IPS-20b (cell line): ENCODE results near the gene NAT9.
A peak's percentile ranks its signal among the peaks of the same experiment; 100 is the strongest.

ENCODE experiments used
- H3K27ac ChIP-seq: one replicate; pipeline ENCODE4 v1.5.1; 2013; ENCODE audit warnings: low read length
- H3K27me3 ChIP-seq: 2 replicates; pipeline ENCODE4 v1.6.1; 2013; ENCODE audit warnings: mild to moderate bottlenecking, low read length, inconsistent platforms; ENCODE audit not compliant: insufficient read depth
- H3K36me3 ChIP-seq: 2 replicates; pipeline ENCODE4 v1.6.1; 2013; ENCODE audit warnings: low read depth, mild to moderate bottlenecking, inconsistent platforms, low read length, moderate library complexity; ENCODE audit not compliant: insufficient read depth
- H3K4me1 ChIP-seq: 2 replicates; pipeline ENCODE4 v1.6.1; 2013; ENCODE audit warnings: mild to moderate bottlenecking, control low read depth, inconsistent platforms, low read length, moderate library complexity; ENCODE audit not compliant: insufficient read depth
- H3K4me3 ChIP-seq: 2 replicates; pipeline ENCODE4 v1.5.1; 2013; ENCODE audit warnings: mild to moderate bottlenecking, low read length, inconsistent platforms
- H3K9ac ChIP-seq: 2 replicates; pipeline ENCODE4 v1.6.1; 2013; ENCODE audit warnings: low read depth, mild to moderate bottlenecking, inconsistent platforms, low read length, moderate library complexity
- H3K9me3 ChIP-seq: 2 replicates; pipeline ENCODE4 v1.6.1; 2013; ENCODE audit warnings: mild to moderate bottlenecking, low read depth, low read length, inconsistent platforms; ENCODE audit not compliant: insufficient read depth

The NAT9 gene

GRCh38 chr17:74767111-74767516 is 9.0 kb downstream of the NAT9 start:
- Histone ChIP-seq H3K4me3 (no peak overlapping the region), H3K9ac (no peak overlapping the region), H3K36me3 (peaks cover 39% of the 10 kb centered on the region), H3K27ac (no peak overlapping the region), H3K27me3 (no peaks in the 10 kb centered on the region), H3K9me3 (no peaks in the 10 kb centered on the region), H3K4me1 (peaks cover 20% of the 10 kb centered on the region; the same call in 1 of the 2 replicates)

- Histone ChIP-seq H3K4me3 (no peak overlapping the region), H3K36me3 (peaks cover 32% of the 10 kb centered on the region), H3K27me3 (no peaks in the 10 kb centered on the region), H3K4me1 (peaks cover 20% of the 10 kb centered on the region; the same call in 1 of the 2 replicates), H3K9me3 (no peaks in the 10 kb centered on the region), H3K27ac (no peak overlapping the region), H3K9ac (no peak overlapping the region)
Observed at GRCh38 chr17:74766413-74766812, 9.7 kb downstream of the NAT9 start.

GRCh38 chr17:74764751-74765286 is 11.3 kb downstream of the NAT9 start:
- no peaks in the 10 kb centered on the region for H3K9me3 ChIP-seq
- H3K27me3 ChIP-seq: no peaks in the 10 kb centered on the region
- no peak overlapping the region for H3K27ac ChIP-seq
- H3K36me3 ChIP-seq: peaks cover 25% of the 10 kb centered on the region
- no peak overlapping the region for H3K4me3 ChIP-seq
- H3K9ac ChIP-seq: no peak overlapping the region
- H3K4me1 ChIP-seq: peaks cover 34% of the 10 kb centered on the region

GRCh38 chr17:74763565-74764387 is 12.4 kb downstream of the NAT9 start:
- Histone ChIP-seq H3K9ac (no peak overlapping the region; the same call in 1 of the 2 replicates), H3K4me1 (peaks cover 41% of the 10 kb centered on the region), H3K27me3 (no peaks in the 10 kb centered on the region), H3K9me3 (no peaks in the 10 kb centered on the region), H3K36me3 (peaks cover 14% of the 10 kb centered on the region), H3K27ac (no peak overlapping the region), H3K4me3 (no peak overlapping the region; the same call in 1 of the 2 replicates)

GRCh38 chr17:74761931-74762330 is 14.2 kb downstream of the NAT9 start:
- H3K9ac ChIP-seq: no peak overlapping the region
- H3K27me3 ChIP-seq: no peaks in the 10 kb centered on the region
- no peak overlapping the region for H3K4me3 ChIP-seq
- peaks cover 49% of the 10 kb centered on the region for H3K4me1 ChIP-seq
- H3K9me3 ChIP-seq: no peaks in the 10 kb centered on the region
- no peak overlapping the region for H3K27ac ChIP-seq
- H3K36me3 ChIP-seq: peaks cover 4% of the 10 kb centered on the region; the same call in 1 of the 2 replicates

GRCh38 chr17:74761419-74761818 is 14.7 kb downstream of the NAT9 start:
- Histone ChIP-seq H3K4me1 (peaks cover 49% of the 10 kb centered on the region), H3K27me3 (no peaks in the 10 kb centered on the region), H3K27ac (peak overlapping the region; percentile 21), H3K4me3 (no peak overlapping the region), H3K9ac (peak overlapping the region; percentile 73; the same call in 1 of the 2 replicates), H3K9me3 (no peaks in the 10 kb centered on the region), H3K36me3 (peaks cover 4% of the 10 kb centered on the region; the same call in 1 of the 2 replicates)

- H3K9me3 ChIP-seq: no peaks in the 10 kb centered on the region
- H3K4me1 ChIP-seq: peaks cover 49% of the 10 kb centered on the region
- H3K4me3 ChIP-seq: peak overlapping the region; percentile 15; the same call in 1 of the 2 replicates
- H3K27ac ChIP-seq: peak overlapping the region; percentile 21
- H3K27me3 ChIP-seq: no peaks in the 10 kb centered on the region
- no peaks in the 10 kb centered on the region for H3K36me3 ChIP-seq
- H3K9ac ChIP-seq: peak overlapping the region; percentile 73; the same call in 1 of the 2 replicates
Observed at GRCh38 chr17:74760404-74761105, 15.6 kb downstream of the NAT9 start.

GRCh38 chr17:74759941-74760340 is 16.2 kb downstream of the NAT9 start:
- peak overlapping the region; percentile 73; the same call in 1 of the 2 replicates for H3K9ac ChIP-seq
- H3K4me3 ChIP-seq: peak overlapping the region; percentile 15; the same call in 1 of the 2 replicates
- no peaks in the 10 kb centered on the region for H3K27me3 ChIP-seq
- 0 out of 2 replicates have a peak, but pooled peaks cover under 1% of the 10 kb centered on the region for H3K36me3 ChIP-seq
- no peaks in the 10 kb centered on the region for H3K9me3 ChIP-seq
- peaks cover 49% of the 10 kb centered on the region for H3K4me1 ChIP-seq
- H3K27ac ChIP-seq: peak overlapping the region; percentile 21

GRCh38 chr17:74759243-74759801 is 16.8 kb downstream of the NAT9 start:
- Histone ChIP-seq H3K9ac (peak overlapping the region; percentile 73; the same call in 1 of the 2 replicates), H3K27me3 (no peaks in the 10 kb centered on the region), H3K36me3 (0 out of 2 replicates have a peak, but pooled peaks cover 5% of the 10 kb centered on the region), H3K4me1 (peaks cover 44% of the 10 kb centered on the region), H3K4me3 (peak overlapping the region; percentile 15; the same call in 1 of the 2 replicates), H3K27ac (peak overlapping the region; percentile 21), H3K9me3 (no peaks in the 10 kb centered on the region)

- Histone ChIP-seq H3K27me3 (no peaks in the 10 kb centered on the region), H3K9me3 (no peaks in the 10 kb centered on the region), H3K4me1 (peaks cover 40% of the 10 kb centered on the region), H3K36me3 (0 out of 2 replicates have a peak, but pooled peaks cover 5% of the 10 kb centered on the region), H3K27ac (no peak overlapping the region), H3K9ac (no peak overlapping the region; the same call in 1 of the 2 replicates), H3K4me3 (no peak overlapping the region)
Observed at GRCh38 chr17:74758848-74759168, 17.3 kb downstream of the NAT9 start.
